ENCODE measurements around the gene CACNA1B. TPM values are rescaled to one million over a fixed set of nuclear protein-coding genes. Genes with fewer than 3 reads are reported as not detected.

Gene CACNA1B
- total and polyA plus RNA-seq, 2 of the 4 experiments (the other 2 are of a cell fraction): 0.02 TPM; not detected in 1

GRCh38 chr9:137878146-137878941 is 762 bp downstream of the CACNA1B start:
- in situ Hi-C loops (cut with MboI; ENCODE audit: low sequenced_read_pairs) (no loop called here), dilution Hi-C loops (cut with HindIII; ENCODE audit: low sequenced_read_pairs, unreplicated experiment) (no loop called here), intact Hi-C loops (cut with micrococcal nuclease) (no loop called here)
- Histone ChIP-seq H3K79me1 (ENCODE audit: low read depth in 1 of 2, low read length in 2 of 2) (no peaks in the 10 kb centered on the region), H3K27ac (ENCODE audit: insufficient read depth, low read length) (no peak overlapping the region), H3K36me3 (ENCODE audit: control insufficient read depth, insufficient read depth, low read length) (no peaks in the 10 kb centered on the region), H3K4ac (ENCODE audit: low read depth, low read length) (no peak overlapping the region), H3K4me1 (ENCODE audit: control insufficient read depth, insufficient read depth, low read length) (no peaks in the 10 kb centered on the region), H2BK20ac (ENCODE audit: low read depth, low read length) (no peak overlapping the region), H3K23ac (ENCODE audit: low read depth, low read length) (no peak overlapping the region), H2BK120ac (ENCODE audit: low read depth, low read length) (no peak overlapping the region), H3K56ac (ENCODE audit: extremely low read depth, insufficient read depth, low read length) (no peak overlapping the region), H3K9ac (ENCODE audit: low read depth, low read length) (no peak overlapping the region), H2BK15ac (ENCODE audit: low read depth, low read length) (no peak overlapping the region), H4K8ac (ENCODE audit: low read depth in 2 of 2, low read length in 2 of 2) (no peak overlapping the region), H3K18ac (ENCODE audit: low read depth, low read length) (no peak overlapping the region), H4K20me1 (ENCODE audit: insufficient read depth, low read length) (no peaks in the 10 kb centered on the region), H2AK5ac (ENCODE audit: low read depth, low read length) (no peak overlapping the region), H3K9me1 (ENCODE audit: insufficient read depth, low read length) (no peaks in the 10 kb centered on the region), H3K14ac (replicated peaks; ENCODE audit: low read depth, low read length) (no peak overlapping the region), H4K91ac (ENCODE audit: insufficient read depth, low read depth, low read length) (no peak overlapping the region), H2AK9ac (replicated peaks; ENCODE audit: low read depth, low read length, poor library complexity) (no peak overlapping the region), H4K5ac (ENCODE audit: low read depth, low read length) (no peak overlapping the region), H2BK5ac (ENCODE audit: low read depth, low read length, poor library complexity, severe bottlenecking) (no peak overlapping the region), H3K4me2 (ENCODE audit: low read depth, low read length) (no peak overlapping the region), H2AFZ (replicated peaks; ENCODE audit: low read length, poor library complexity) (peak overlapping the region; percentile 67), H3K9me3 (ENCODE audit: control insufficient read depth, insufficient read depth, low read length) (peaks cover 16% of the 10 kb centered on the region), H3K27me3 (ENCODE audit: control insufficient read depth, insufficient read depth, low read length) (no peaks in the 10 kb centered on the region; the same call in 1 of the 2 replicates), H3K4me3 (ENCODE audit: insufficient read depth, low read depth, low read length) (no peak overlapping the region; the same call in 1 of the 2 replicates)
- TF ChIP-seq MAZ (IDR thresholded peaks at IDR 0.05; ENCODE audit: borderline replicate concordance, low read depth, low read length) (peak; percentile 21; the same call in 1 of the 2 replicates), CHD1 (IDR thresholded peaks at IDR 0.05; ENCODE audit: low read depth, low read length) (no peak)
- no peak for DNase-seq
- POLR2A ChIA-PET (ENCODE audit: unreplicated experiment): no interaction called here
- WGBS, 2 experiments (ENCODE audit: extremely low coverage in 2 of 2, insufficient read length in 1 of 2): 5% methylated on average over 54 of the region's 101 CpGs; no CpG with 5 or more reads in 1 of the 2 experiments
- peak; percentile 79 for ATAC-seq (ENCODE audit: low read depth)
- BruUV-seq (replicated peaks): no TSS peak
- CTCF ChIA-PET: no interaction called here

Data from IMR-90 (cell line).